AG04449 (cell line): ENCODE data around the gene NPHP4.

Experiments used
- CTCF ChIA-PET: fragments of 350-600 bp; formaldehyde crosslinking; extraction: SDS; loops from one replicate; lab custom pipeline; 2021; ENCODE audit warnings: antibody characterized with exemption; lab: Yijun Ruan, JAX
- POLR2A ChIA-PET: fragments of 400-600, 350-600 bp; formaldehyde crosslinking; extraction: SDS; loops from one replicate; lab custom pipeline; 2020; ENCODE audit warnings: antibody characterized with exemption, inconsistent platforms; lab: Yijun Ruan, JAX
- DNase-seq: peaks from one replicate; pipeline ENCODE4 v3.0.0-alpha.2; 2010; ENCODE audit warnings: low read depth, low spot score
- H3K4me3 ChIP-seq: 2 replicates; pipeline ENCODE4 v1.5.1; 2011; ENCODE audit warnings: low read depth, mild to moderate bottlenecking, control low read depth, low read length
- TF ChIP-seq, protein P1 (sequence below): IDR thresholded peaks from one replicate; pipeline ENCODE4 v1.5.1; 2011; ENCODE audit warnings: mild to moderate bottlenecking, moderate library complexity, low read length, control low read depth, inconsistent platforms; ENCODE audit not compliant: insufficient read depth; ENCODE audit errors: missing control alignments

Gene NPHP4

DNA sequence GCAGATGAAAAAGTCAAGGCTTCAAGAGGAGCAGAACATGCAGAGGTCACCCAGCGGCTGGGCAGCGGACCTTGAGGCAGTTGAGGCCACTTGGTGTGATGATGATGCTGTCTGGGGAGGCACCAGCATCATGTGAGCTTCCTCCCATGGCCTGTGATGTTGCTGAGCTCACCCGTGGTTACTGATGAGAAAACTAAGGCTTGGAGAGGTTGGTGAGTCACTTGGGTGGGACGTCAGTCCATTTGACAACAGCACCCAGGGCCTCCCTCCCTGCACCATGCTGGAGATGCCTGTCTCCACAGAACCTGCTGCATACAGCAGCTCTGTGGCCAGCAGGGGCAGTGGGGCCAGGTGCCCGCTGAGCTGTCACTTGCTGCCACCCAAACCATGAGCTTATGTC lies 146.8 kb downstream of the NPHP4 start:
- CTCF ChIA-PET: no interaction called here
- TF ChIP-seq, protein P1, sequence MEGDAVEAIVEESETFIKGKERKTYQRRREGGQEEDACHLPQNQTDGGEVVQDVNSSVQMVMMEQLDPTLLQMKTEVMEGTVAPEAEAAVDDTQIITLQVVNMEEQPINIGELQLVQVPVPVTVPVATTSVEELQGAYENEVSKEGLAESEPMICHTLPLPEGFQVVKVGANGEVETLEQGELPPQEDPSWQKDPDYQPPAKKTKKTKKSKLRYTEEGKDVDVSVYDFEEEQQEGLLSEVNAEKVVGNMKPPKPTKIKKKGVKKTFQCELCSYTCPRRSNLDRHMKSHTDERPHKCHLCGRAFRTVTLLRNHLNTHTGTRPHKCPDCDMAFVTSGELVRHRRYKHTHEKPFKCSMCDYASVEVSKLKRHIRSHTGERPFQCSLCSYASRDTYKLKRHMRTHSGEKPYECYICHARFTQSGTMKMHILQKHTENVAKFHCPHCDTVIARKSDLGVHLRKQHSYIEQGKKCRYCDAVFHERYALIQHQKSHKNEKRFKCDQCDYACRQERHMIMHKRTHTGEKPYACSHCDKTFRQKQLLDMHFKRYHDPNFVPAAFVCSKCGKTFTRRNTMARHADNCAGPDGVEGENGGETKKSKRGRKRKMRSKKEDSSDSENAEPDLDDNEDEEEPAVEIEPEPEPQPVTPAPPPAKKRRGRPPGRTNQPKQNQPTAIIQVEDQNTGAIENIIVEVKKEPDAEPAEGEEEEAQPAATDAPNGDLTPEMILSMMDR: no peak
- POLR2A ChIA-PET: no interaction called here

DNA sequence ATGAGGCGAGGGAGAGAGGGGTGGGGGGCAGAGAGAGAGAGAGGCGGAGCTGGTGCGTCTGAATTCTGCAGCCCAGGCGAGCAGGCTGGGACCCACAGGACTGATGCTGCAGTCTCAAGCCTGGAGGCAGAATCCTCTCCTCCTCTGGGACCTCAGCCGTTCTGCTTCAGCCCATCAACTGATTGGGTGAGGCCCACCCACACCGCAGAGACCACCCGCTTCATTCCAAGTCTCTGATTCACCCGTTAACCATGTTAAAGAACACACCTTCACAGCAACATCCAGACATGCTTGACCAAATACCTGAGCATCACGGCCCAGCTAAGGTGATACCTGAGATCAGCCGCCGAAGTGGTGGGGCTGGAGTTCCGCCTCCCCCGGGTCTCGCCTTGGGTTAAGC lies 147.8 kb downstream of the NPHP4 start:
- TF ChIP-seq, protein P1: no peak
- no peak overlapping the region for H3K4me3 ChIP-seq
- POLR2A ChIA-PET: no interaction called here
- no peak for DNase-seq
- CTCF ChIA-PET: no interaction called here

More for the DNA sequence above, 146.8 kb downstream of the NPHP4 start:
- no peak overlapping the region for H3K4me3 ChIP-seq
- no peak for DNase-seq

DNA sequence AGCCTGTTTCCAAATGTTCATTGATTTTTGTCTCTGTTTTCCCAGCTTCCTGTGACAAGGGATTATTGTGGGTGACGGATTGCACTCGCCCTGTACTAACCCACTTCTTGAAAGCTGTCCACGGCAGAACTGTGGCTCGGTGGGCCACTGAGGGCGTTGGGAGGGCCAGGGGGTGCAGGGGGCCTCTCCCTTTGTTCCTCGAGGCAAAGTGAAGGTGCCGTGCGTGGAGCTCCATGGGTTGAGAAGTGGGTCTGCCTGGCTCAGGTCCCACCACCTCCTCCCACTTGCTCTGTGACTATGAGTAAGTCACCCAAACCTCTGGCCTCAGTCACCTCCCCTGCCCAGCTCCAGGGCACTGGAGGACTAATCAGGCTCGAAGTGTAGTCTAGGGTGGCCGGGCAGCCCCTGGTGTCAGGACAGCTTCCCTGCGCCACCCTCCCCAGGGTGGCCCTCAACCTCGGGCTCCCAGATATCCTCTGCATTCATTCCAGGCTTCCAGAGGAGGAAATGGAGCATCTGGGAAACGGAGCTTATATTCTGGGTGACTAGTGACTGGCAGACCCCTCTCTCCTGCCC lies 148.6 kb downstream of the NPHP4 start:
- H3K4me3 ChIP-seq: no peak overlapping the region
- no peak for DNase-seq
- POLR2A ChIA-PET: no interaction called here
- CTCF ChIA-PET: no interaction called here
- TF ChIP-seq, protein P1: no peak

DNA sequence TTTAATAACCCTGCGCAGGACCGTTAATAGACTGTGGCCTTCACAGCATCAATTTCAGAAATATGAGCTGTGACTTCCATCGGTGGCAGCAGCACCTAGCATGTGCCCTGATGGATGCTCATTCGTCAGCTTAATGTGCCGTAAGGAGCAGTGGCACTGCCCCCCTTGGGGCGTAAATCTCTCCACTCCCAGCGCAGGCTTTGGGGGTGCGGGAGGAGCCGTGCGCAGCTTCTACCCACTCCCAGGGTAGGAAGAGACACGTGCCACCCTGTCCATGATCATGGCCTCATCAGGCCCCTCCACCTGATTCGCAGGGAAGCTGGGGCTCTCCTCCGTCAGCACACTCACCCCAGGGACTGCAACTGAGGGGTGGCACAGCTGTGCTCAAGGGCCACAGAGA lies 149.5 kb downstream of the NPHP4 start:
- POLR2A ChIA-PET: no interaction called here
- no peak overlapping the region for H3K4me3 ChIP-seq
- CTCF ChIA-PET: no interaction called here
- TF ChIP-seq, protein P1: no peak
- no peak for DNase-seq

DNA sequence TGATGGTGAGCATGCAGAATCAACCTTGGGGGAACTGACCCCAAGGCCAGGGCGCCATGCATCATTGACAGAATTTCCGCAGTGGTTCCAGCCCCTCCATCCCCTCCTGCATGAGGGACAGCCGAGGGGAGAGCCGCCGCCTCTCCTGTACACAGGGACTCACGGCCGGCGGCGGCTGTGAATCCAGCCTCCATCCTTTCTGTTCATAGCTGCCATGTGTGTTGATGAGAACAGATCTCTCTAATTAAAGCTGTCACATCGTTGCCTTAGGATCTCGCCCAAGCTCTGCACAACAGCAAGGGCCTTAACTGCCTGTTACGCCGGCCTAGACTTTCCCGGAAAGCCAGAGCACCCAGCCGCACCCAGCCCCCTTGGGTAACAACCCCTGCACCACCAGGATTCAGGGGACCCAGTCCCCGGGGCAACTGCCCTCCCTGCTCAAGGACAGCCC lies 151.6 kb downstream of the NPHP4 start:
- no peak overlapping the region for H3K4me3 ChIP-seq
- ChIA-PET POLR2A (no interaction called here), CTCF (no interaction called here)
- TF ChIP-seq, protein P1: no peak
- DNase-seq: no peak

DNA sequence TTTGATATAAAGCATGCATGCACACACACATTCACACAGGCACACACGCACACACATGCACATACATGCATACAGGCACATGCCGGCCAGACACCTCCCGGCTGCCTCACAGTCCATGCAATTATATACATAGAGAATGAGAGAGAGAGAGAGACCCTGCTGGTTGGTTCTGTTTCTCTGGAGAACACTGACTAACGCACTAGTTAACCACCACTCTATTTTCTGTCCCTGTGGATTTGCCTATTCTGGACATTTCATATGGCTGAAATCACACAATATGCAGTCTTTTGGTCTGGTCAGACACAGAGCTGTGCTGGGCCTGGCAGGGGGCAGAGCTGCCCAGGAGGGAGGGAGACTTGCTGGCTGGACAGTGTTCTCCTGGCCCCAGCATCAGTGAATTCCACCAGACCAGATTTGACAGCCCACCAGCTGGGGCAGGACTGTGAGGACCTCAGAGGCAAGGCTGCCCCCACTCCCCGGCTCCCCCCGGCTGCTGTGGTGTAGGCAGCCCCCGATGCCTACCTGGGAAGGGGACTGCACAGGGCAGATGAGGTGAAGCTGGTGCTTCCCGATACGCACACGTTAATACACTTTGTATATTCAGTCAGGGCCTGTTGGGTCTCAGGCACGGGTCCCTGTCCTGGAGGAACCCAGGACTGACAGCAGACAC lies 152.2 kb downstream of the NPHP4 start:
- no peak overlapping the region for H3K4me3 ChIP-seq
- TF ChIP-seq, protein P1: no peak
- CTCF ChIA-PET: no interaction called here
- POLR2A ChIA-PET: no interaction called here
- DNase-seq: no peak
